Left ventricle myocardium superior (tissue), 1 donor: ENCODE data around the gene ENG. TPM values are rescaled to one million over a fixed set of nuclear protein-coding genes. Genes with fewer than 3 reads are reported as not detected.
"Not testable (repeated sequence)": the region's sequence is repeated elsewhere in the genome, so short reads cannot be mapped to it uniquely, and the experiment has no call there.

ENCODE experiments used
- ATAC-seq: fragments of 200-7000 bp; cut with Tn5 transposase; one replicate; pipeline ENCODE4 v1.9.1; 2020; ENCODE audit warnings: mild to moderate bottlenecking, moderate library complexity
- DNase-seq: peaks from one replicate; pipeline ENCODE4 v3.0.0-alpha.2; 2020
- intact Hi-C: fragments of 100-400 bp; cut with micrococcal nuclease; formaldehyde crosslinking; loops from one replicate; pipeline ENCODE4 v1.11.0; 2022
- total RNA-seq: library from RNA; stranded (reverse); fragmentation: NEBNext Ultra II Directional; extraction: Animal tissue kit (Norgen Biotek cat#: 25700); gene quantifications from one replicate; pipeline ENCODE4 v1.2.1, GENCODE V29; 2021
- donor health status: DM: no; HTN: yes; CAD: no; lungs with severe emphysema.

The ENG gene
- total RNA-seq, 1 donor from 2014 or later: 134 TPM

- intact Hi-C loops: no loop called here
- ATAC-seq (no peak), DNase-seq (no peak)
Measured at GRCh38 chr9:127852829-127853228, 1.6 kb downstream of the ENG start.

- ATAC-seq: no peak
- intact Hi-C loops: no loop called here
- DNase-seq: no peak
Measured at GRCh38 chr9:127850286-127850830, 4.1 kb downstream of the ENG start.

- ATAC-seq (no peak), DNase-seq (no peak)
- intact Hi-C loops: no loop called here
Measured at GRCh38 chr9:127848756-127849504, 5.5 kb downstream of the ENG start.

- no peak for DNase-seq
- intact Hi-C loops: no loop called here
- ATAC-seq: no peak
Measured at GRCh38 chr9:127847833-127848755, 6.4 kb downstream of the ENG start.

- peak; percentile 57 for ATAC-seq
- DNase-seq: no peak
- intact Hi-C loops: no loop called here
Measured at GRCh38 chr9:127847178-127847510, 7.3 kb downstream of the ENG start.

GRCh38 chr9:127846443-127847177 is 7.8 kb downstream of the ENG start:
- intact Hi-C loops: no loop called here
- DNase-seq (peak; percentile 65), ATAC-seq (peak; percentile 61)

- ATAC-seq, DNase-seq, intact Hi-C loops: not testable (repeated sequence)
Measured at GRCh38 chr9:127845619-127846018, 8.8 kb downstream of the ENG start.

GRCh38 chr9:127844821-127845359 is 9.6 kb downstream of the ENG start:
- ATAC-seq (peak; percentile 51), DNase-seq (peak; percentile 67)
- intact Hi-C loops: no loop called here

- ATAC-seq (no peak), DNase-seq (no peak)
- intact Hi-C loops: no loop called here
Measured at GRCh38 chr9:127841087-127841835, 13.2 kb downstream of the ENG start.

GRCh38 chr9:127838375-127839078 is 15.9 kb downstream of the ENG start:
- intact Hi-C loops: no loop called here
- DNase-seq (peak; percentile 79), ATAC-seq (peak; percentile 77)

- intact Hi-C loops: no loop called here
- ATAC-seq (no peak), DNase-seq (peak; percentile 67)
Measured at GRCh38 chr9:127837346-127837745, 17.1 kb downstream of the ENG start.

GRCh38 chr9:127836561-127836960 is 17.9 kb downstream of the ENG start:
- DNase-seq, intact Hi-C loops, ATAC-seq: not testable (repeated sequence)

- peak; percentile 72 for DNase-seq
- intact Hi-C loops: no loop called here
- ATAC-seq: peak; percentile 29
Measured at GRCh38 chr9:127835991-127836516, 18.4 kb downstream of the ENG start.

- ATAC-seq (no peak), DNase-seq (no peak)
- intact Hi-C loops: no loop called here
Measured at GRCh38 chr9:127833555-127833954, 20.9 kb downstream of the ENG start.

- intact Hi-C loops: no loop called here
- no peak for DNase-seq
Measured at GRCh38 chr9:127832248-127832647, 22.2 kb downstream of the ENG start.

GRCh38 chr9:127829205-127829906 is 25.1 kb downstream of the ENG start:
- ATAC-seq: no peak
- intact Hi-C loops: no loop called here
- DNase-seq: no peak

More at GRCh38 chr9:127832248-127832647, 22.2 kb downstream of the ENG start:
- ATAC-seq: no peak
